ENCODE measurements around the gene RPS5. TPM values are rescaled to one million over a fixed set of nuclear protein-coding genes. Genes with fewer than 3 reads are reported as not detected.

Gene RPS5
- total RNA-seq, 1 experiment from 2014 or later = 1,982 TPM

- ChIA-PET RAD21 (ENCODE audit: low non-redundant PET in 1 of 2, low total read pairs in 2 of 2, uncharacterized antibody in 2 of 2, unreplicated experiment in 2 of 2) (no interaction called here), CTCF (no interaction called here), POLR2A (interaction anchor here (1.0 kb wide), 2 partner anchors 31 to 112 kb away, joined by 4 to 5 read pairs; partner anchors contain the start of gene ZBTB45)
- Histone ChIP-seq H4K20me1 (ENCODE audit: insufficient read depth) (no peaks in the 10 kb centered on the region), H3K9ac (ENCODE audit: low read length) (peak overlapping the region; percentile 86), H3K27ac (ENCODE audit: low read depth, low read length) (peak overlapping the region; percentile 93), H3K4me3 (replicated peaks in 1 of 2; ENCODE audit: low read depth in 1 of 2, low read length in 2 of 2) (peak overlapping the region; percentile 93 to 99), H3K27me3 (ENCODE audit: insufficient read depth, low read length) (no peaks in the 10 kb centered on the region), H3K79me2 (ENCODE audit: insufficient read depth, low read length) (peaks cover 45% of the 10 kb centered on the region), H3K36me3 (ENCODE audit: control insufficient read depth in 1 of 2, insufficient read depth in 2 of 2, low read length in 2 of 2) (no peaks in the 10 kb centered on the region), H3K4me1 (ENCODE audit: control insufficient read depth in 1 of 2, insufficient read depth in 2 of 2, low read length in 2 of 2) (peaks cover 16 to 30% of the 10 kb centered on the region in 2 experiments), H3K9me2 (ENCODE audit: insufficient read depth) (no peaks in the 10 kb centered on the region), H3K9me3 (ENCODE audit: control insufficient read depth in 1 of 2, insufficient read depth in 1 of 2, low read depth in 1 of 2, low read length in 2 of 2) (no peaks in the 10 kb centered on the region), H2AFZ (ENCODE audit: low read depth, low read length, poor library complexity, severe bottlenecking) (no peak overlapping the region), H3K4me2 (ENCODE audit: low read length) (peak overlapping the region; percentile 96)
- no peak for TF ChIP-seq CEBPB (IDR thresholded peaks at IDR 0.05; ENCODE audit: low read depth)
- 0 out of 2 replicates have a peak, but pooled peaks have one; percentile 25 for TF ChIP-seq ZFX (IDR thresholded peaks at IDR 0.05)
- intact Hi-C loops (cut with micrococcal nuclease) = loop anchor here (1.0 to 5.0 kb wide), 3 partner anchors 45 to 80 kb away; partner anchors contain the start of genes ZNF324B and ZSCAN22
- DNase-seq (ENCODE audit: low read depth, low spot score) (no peak), ATAC-seq (peak; percentile 37)
- TSS peak; percentile 91 for BruUV-seq (replicated peaks)
Observed at GRCh38 chr19:58407658-58408151, 20.6 kb downstream of the RPS5 start.

- Histone ChIP-seq H3K4me3 (replicated peaks in 1 of 2; ENCODE audit: low read depth in 1 of 2, low read length in 2 of 2) (peak within 1 kb of the TSS; percentile 93 to 99), H2AFZ (ENCODE audit: low read depth, low read length, poor library complexity, severe bottlenecking) (no peak within 1 kb of the TSS), H3K4me2 (ENCODE audit: low read length) (peak within 1 kb of the TSS; percentile 96), H4K20me1 (ENCODE audit: insufficient read depth) (no peaks in the 10 kb centered on the region), H3K79me2 (ENCODE audit: insufficient read depth, low read length) (peaks cover 48% of the 10 kb centered on the region), H3K9ac (ENCODE audit: low read length) (peak within 1 kb of the TSS; percentile 86), H3K36me3 (ENCODE audit: control insufficient read depth in 1 of 2, insufficient read depth in 2 of 2, low read length in 2 of 2) (no peaks in the 10 kb centered on the region), H3K27me3 (ENCODE audit: insufficient read depth, low read length) (no peaks in the 10 kb centered on the region), H3K9me2 (ENCODE audit: insufficient read depth) (no peaks in the 10 kb centered on the region), H3K27ac (ENCODE audit: low read depth, low read length) (peak within 1 kb of the TSS; percentile 93), H3K4me1 (ENCODE audit: control insufficient read depth in 1 of 2, insufficient read depth in 2 of 2, low read length in 2 of 2) (peaks cover 16 to 30% of the 10 kb centered on the region in 2 experiments), H3K9me3 (ENCODE audit: control insufficient read depth in 1 of 2, insufficient read depth in 1 of 2, low read depth in 1 of 2, low read length in 2 of 2) (no peaks in the 10 kb centered on the region)
- CTCF ChIA-PET = no interaction called here
- TF ChIP-seq CBX3 (IDR thresholded peaks at IDR 0.05; ENCODE audit: low read depth) = no peak
- TF ChIP-seq CEBPB (IDR thresholded peaks at IDR 0.05; ENCODE audit: low read depth) = no peak
- peak; percentile 7 for TF ChIP-seq ZBTB33 (IDR thresholded peaks at IDR 0.05; ENCODE audit: extremely low read depth, insufficient replicate concordance, low read length)
- peak; percentile 80 for TF ChIP-seq SIN3A (IDR thresholded peaks at IDR 0.05; ENCODE audit: low read depth)
- TF ChIP-seq SRF (IDR thresholded peaks at IDR 0.05; ENCODE audit: low read depth) = no peak
- peak; percentile 93 for TF ChIP-seq SP1 (IDR thresholded peaks at IDR 0.05; ENCODE audit: low read depth)
- TF ChIP-seq POLR2AphosphoS5 (IDR thresholded peaks at IDR 0.05; ENCODE audit: low read depth, low read length) = peak; percentile 86
- TF ChIP-seq ZFX (IDR thresholded peaks at IDR 0.05) = peak; percentile 25; the same call in 1 of the 2 replicates
- no peak for TF ChIP-seq ATF3 (IDR thresholded peaks at IDR 0.05)
- no peak for TF ChIP-seq JUND (IDR thresholded peaks at IDR 0.05)
- peak; percentile 65; the same call in 1 of the 2 replicates for TF ChIP-seq MAX (IDR thresholded peaks at IDR 0.05)
- TF ChIP-seq POLR2A (IDR thresholded peaks at IDR 0.05; ENCODE audit: borderline replicate concordance, extremely low read depth, insufficient read depth, insufficient read length) = peak; percentile 81
- no peak for TF ChIP-seq EZH2phosphoT487 (IDR thresholded peaks at IDR 0.05; ENCODE audit: borderline replicate concordance)
- TF ChIP-seq TCF7L2 (IDR thresholded peaks at IDR 0.05; ENCODE audit: borderline replicate concordance, extremely low read depth, insufficient read depth, insufficient read length) = peak; percentile 19
- TF ChIP-seq EGR1 (IDR thresholded peaks at IDR 0.05; ENCODE audit: low read depth) = peak; percentile 97
- peak; percentile 74 for TF ChIP-seq YY1 (IDR thresholded peaks at IDR 0.05; ENCODE audit: extremely low read depth, insufficient replicate concordance, low read depth, low read length)
- DNase-seq (ENCODE audit: low read depth, low spot score) (peak; percentile 85), ATAC-seq (peak; percentile 89)
- no TSS peak for BruUV-seq (replicated peaks)
- intact Hi-C loops (cut with micrococcal nuclease) = loop anchor here (1.0 to 5.0 kb wide), 3 partner anchors 44 to 81 kb away; partner anchors contain the start of genes ZNF324B and ZSCAN22
- RAD21 ChIA-PET (ENCODE audit: low non-redundant PET in 1 of 2, low total read pairs in 2 of 2, uncharacterized antibody in 2 of 2, unreplicated experiment in 2 of 2) = interaction anchor here in 1 of 2 experiments (0.6 kb wide), 1 partner anchor 97 kb away, joined by 3 read pairs; no protein-coding TSS in a partner anchor
- POLR2A ChIA-PET = interaction anchor here (0.8 to 2.0 kb wide), 4 partner anchors 32 to 111 kb away, joined by 4 to 9 read pairs (median 4); partner anchors contain the start of genes ZBTB45, ZNF324B and ZNF497
Observed at GRCh38 chr19:58408152-58409009, 21.3 kb downstream of the RPS5 start, which contains the start of gene ZNF584. ZNF584 (plus strand) TSS chr19:58408649; CDS start chr19:58409148, 499 bp downstream.
